H9 (cell line): ENCODE results near the gene STX2. TPM values are rescaled to one million over a fixed set of nuclear protein-coding genes. Genes with fewer than 3 reads are reported as not detected.

ENCODE experiments used
- DNase-seq: peaks from one replicate; pipeline ENCODE4 v3.0.0-alpha.2; 2017
- H2AFZ ChIP-seq: one replicate; pipeline ENCODE4 v1.6.1; 2013; ENCODE audit warnings: mild to moderate bottlenecking, low read length, control low read depth, moderate library complexity
- H2AK5ac ChIP-seq: 2 replicates; pipeline ENCODE4 v1.6.1; 2013; ENCODE audit warnings: low read length, control low read depth, mixed read lengths; ENCODE audit not compliant: insufficient read length
- H2BK120ac ChIP-seq: one replicate; pipeline ENCODE4 v1.6.1; 2013; ENCODE audit warnings: low read depth, mild to moderate bottlenecking, low read length, control low read depth, inconsistent platforms; ENCODE audit not compliant: poor library complexity, severe bottlenecking
- H2BK12ac ChIP-seq: 2 replicates; pipeline ENCODE4 v1.6.1; 2013; ENCODE audit warnings: low read length, control low read depth, mixed read lengths, low read depth; ENCODE audit not compliant: insufficient read length
- H2BK15ac ChIP-seq: 2 replicates; pipeline ENCODE4 v1.6.1; 2013; ENCODE audit warnings: low read depth, low read length, control low read depth
- H2BK20ac ChIP-seq: one replicate; pipeline ENCODE4 v1.6.1; 2013; ENCODE audit warnings: low read depth, mild to moderate bottlenecking, low read length, control low read depth, inconsistent platforms; ENCODE audit not compliant: poor library complexity, severe bottlenecking
- H2BK5ac ChIP-seq: 2 replicates; pipeline ENCODE4 v1.6.1; 2013; ENCODE audit warnings: low read length, control low read depth, mixed read lengths; ENCODE audit not compliant: insufficient read length
- H3K14ac ChIP-seq: 2 replicates; pipeline ENCODE4 v1.6.1; 2013; ENCODE audit warnings: low read length, control low read depth; ENCODE audit not compliant: insufficient read depth
- H3K18ac ChIP-seq: 2 replicates; pipeline ENCODE4 v1.6.1; 2013; ENCODE audit warnings: low read depth, mild to moderate bottlenecking, mixed read lengths, low read length, control low read depth; ENCODE audit not compliant: insufficient read length
- H3K23ac ChIP-seq: 2 replicates; pipeline ENCODE4 v1.6.1; 2013; ENCODE audit warnings: low read length, control low read depth, mixed read lengths, low read depth; ENCODE audit not compliant: insufficient read length
- H3K23me2 ChIP-seq: 2 replicates; pipeline ENCODE4 v1.6.1; 2013; ENCODE audit warnings: low read depth, mild to moderate bottlenecking, mixed read lengths, low read length, control low read depth; ENCODE audit not compliant: insufficient read length, poor library complexity, severe bottlenecking
- H3K27ac ChIP-seq: 2 replicates; pipeline ENCODE4 v1.5.1; 2013; ENCODE audit warnings: low read length, control low read depth, mixed read lengths, low read depth; ENCODE audit not compliant: insufficient read length
- H3K27me3 ChIP-seq: 2 replicates; pipeline ENCODE4 v1.6.1; 2013; ENCODE audit warnings: low read length, control low read depth, inconsistent platforms; ENCODE audit not compliant: insufficient read depth
- H3K4ac ChIP-seq: 2 replicates; pipeline ENCODE4 v1.6.1; 2013; ENCODE audit warnings: low read depth, mild to moderate bottlenecking, control low read depth, inconsistent platforms, low read length, moderate library complexity
- H3K4me1 ChIP-seq: 2 replicates; pipeline ENCODE4 v1.6.1; 2013; ENCODE audit warnings: low read length, control low read depth, inconsistent platforms; ENCODE audit not compliant: insufficient read depth
- H3K4me2 ChIP-seq: 2 replicates; pipeline ENCODE4 v1.6.1; 2013; ENCODE audit warnings: low read length, control low read depth, mixed read lengths; ENCODE audit not compliant: insufficient read length, insufficient read depth
- H3K56ac ChIP-seq: 2 replicates; pipeline ENCODE4 v1.6.1; 2013; ENCODE audit warnings: low read depth, mild to moderate bottlenecking, mixed read lengths, low read length, control low read depth; ENCODE audit not compliant: insufficient read length
- H3K79me1 ChIP-seq: 2 replicates; pipeline ENCODE4 v1.6.1; 2013; ENCODE audit warnings: low read depth, mild to moderate bottlenecking, moderate library complexity, low read length, control low read depth, inconsistent platforms; ENCODE audit not compliant: insufficient read depth, poor library complexity, severe bottlenecking
- H3K79me2 ChIP-seq: 2 replicates; pipeline ENCODE4 v1.6.1; 2013; ENCODE audit warnings: low read length, control low read depth, inconsistent platforms; ENCODE audit not compliant: insufficient read depth
- H3K9ac ChIP-seq: 2 replicates; pipeline ENCODE4 v1.6.1; 2013; ENCODE audit warnings: low read length, control low read depth, mixed read lengths; ENCODE audit not compliant: insufficient read length; ENCODE audit errors: extremely low read depth
- H3K9me3 ChIP-seq: one replicate; pipeline ENCODE4 v1.6.1; 2013; ENCODE audit warnings: low read depth, low read length, inconsistent platforms; ENCODE audit not compliant: control insufficient read depth
- H3T11ph ChIP-seq: one replicate; pipeline ENCODE4 v1.6.1; 2013; ENCODE audit warnings: mild to moderate bottlenecking, low read length, control low read depth, inconsistent platforms
- H4K20me1 ChIP-seq: one replicate; pipeline ENCODE4 v1.6.1; 2013; ENCODE audit not compliant: control insufficient read depth, insufficient read length, insufficient read depth
- H4K5ac ChIP-seq: 2 replicates; pipeline ENCODE4 v1.6.1; 2013; ENCODE audit warnings: low read depth, mild to moderate bottlenecking, mixed read lengths, low read length, control low read depth; ENCODE audit not compliant: insufficient read length
- H4K8ac ChIP-seq: replicated peaks from 2 replicates; pipeline ENCODE4 v1.6.1; 2013; ENCODE audit warnings: low read length, control low read depth, mixed read lengths, low read depth; ENCODE audit not compliant: insufficient read length
- H4K91ac ChIP-seq: 2 replicates; pipeline ENCODE4 v1.6.1; 2013; ENCODE audit warnings: low read depth, mild to moderate bottlenecking, moderate library complexity, mixed read lengths, low read length, control low read depth; ENCODE audit not compliant: insufficient read length
- H3K27ac Mint-ChIP-seq, 3 experiments: 2 replicates in 2 of 3; 3 replicates in 1 of 3; pipeline ENCODE4 v1.8.0; 2020 to 2021; ENCODE audit warnings: mixed read lengths in 3 of 3, mild to moderate bottlenecking in 1 of 3, moderate library complexity in 1 of 3
- H3K27me3 Mint-ChIP-seq: 2 replicates; pipeline ENCODE4 v1.8.0; 2021; ENCODE audit warnings: low read depth, mild to moderate bottlenecking, moderate library complexity, mixed read lengths
- H3K36me3 Mint-ChIP-seq, 3 experiments: 2 replicates in 2 of 3; 3 replicates in 1 of 3; pipeline ENCODE4 v1.8.0; 2020 to 2021; ENCODE audit warnings: low read depth in 3 of 3, mixed read lengths in 3 of 3; ENCODE audit not compliant: insufficient read depth in 1 of 3
- H3K4me1 Mint-ChIP-seq, 2 experiments: 2 replicates each; pipeline ENCODE4 v1.8.0; 2020; ENCODE audit warnings: mixed read lengths in 2 of 2
- H3K4me3 Mint-ChIP-seq, 2 experiments: 2 replicates in 1 of 2; 3 replicates in 1 of 2; pipeline ENCODE4 v1.8.0; 2020 to 2021; ENCODE audit warnings: mild to moderate bottlenecking in 2 of 2, mixed read lengths in 2 of 2, moderate library complexity in 1 of 2
- H3K9me3 Mint-ChIP-seq, 2 experiments: 2 replicates in 1 of 2; 3 replicates in 1 of 2; pipeline ENCODE4 v1.8.0; 2020; ENCODE audit warnings: mild to moderate bottlenecking in 2 of 2, mixed read lengths in 2 of 2, moderate library complexity in 1 of 2
- CTCF ChIP-seq: fragments of 200-600 bp; sonication (generic); conservative IDR thresholded peaks from 3 replicates; pipeline ENCODE4 v1.8.0; 2021; ENCODE audit warnings: antibody characterized with exemption, mild to moderate bottlenecking
- WGBS: extraction: QIAGEN DNeasy Blood & Tissue Kit; methylation state at CpG from one replicate; pipeline ENCODE4 v1.1.7; 2013; ENCODE audit warnings: missing lambda C conversion rate, low lambda C conversion rate, mixed read lengths; ENCODE audit not compliant: insufficient read length; ENCODE audit errors: extremely low coverage; 5-methylcytosine and 5-hydroxymethylcytosine counted together
- total RNA-seq: library from RNA; stranded (reverse); gene quantifications from 2 replicates; pipeline ENCODE4 v1.2.1, GENCODE V29; 2021

Gene STX2
- total RNA-seq, 1 experiment from 2014 or later: 19.4 TPM

DNA sequence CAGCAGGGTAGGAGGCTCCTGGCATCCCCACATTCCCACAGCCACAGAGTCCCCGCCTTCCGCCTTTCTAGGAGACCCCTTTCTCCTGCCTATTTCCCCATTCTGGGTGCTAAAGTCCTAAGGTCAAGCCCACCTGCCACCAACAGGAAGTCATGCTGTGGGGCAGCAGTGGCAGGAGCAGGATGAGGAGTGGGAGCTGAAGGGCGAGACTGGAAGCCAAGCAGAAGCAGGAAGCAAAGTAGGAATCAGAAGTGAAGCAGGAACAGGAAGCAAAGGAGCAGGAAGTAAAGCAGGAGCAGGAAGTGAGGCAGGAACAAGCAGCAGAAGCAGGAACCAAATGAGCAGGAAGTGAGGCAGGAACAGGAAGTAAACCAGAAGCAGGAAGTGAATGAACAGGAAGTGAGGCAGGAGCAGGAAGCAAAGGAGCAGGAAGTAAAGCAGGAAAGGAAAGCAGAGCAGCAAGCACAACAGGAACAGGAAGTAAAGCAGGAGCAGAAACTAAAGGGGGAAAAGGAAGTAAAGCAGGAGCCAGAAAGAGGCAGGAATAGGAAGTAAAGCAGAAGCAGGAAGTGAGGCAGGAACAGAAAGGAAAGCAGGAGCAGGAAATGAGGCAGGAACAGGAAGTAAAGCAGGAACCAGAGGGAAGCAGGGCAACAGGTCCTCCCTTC, 84.7 kb downstream of the STX2 start:
- Histone ChIP-seq H4K20me1 (no peaks in the 10 kb centered on the region), H4K8ac (no peak overlapping the region), H3K23me2 (no peaks in the 10 kb centered on the region), H3K23ac (no peak overlapping the region), H3K9me3 (no peaks in the 10 kb centered on the region), H3K79me2 (no peaks in the 10 kb centered on the region), H3K4ac (no peak overlapping the region), H3T11ph (no peak overlapping the region), H3K9ac (no peak overlapping the region), H2BK120ac (no peak overlapping the region), H3K18ac (no peak overlapping the region), H2BK15ac (no peak overlapping the region), H3K14ac (no peak overlapping the region), H2AFZ (no peak overlapping the region), H3K4me1 (no peaks in the 10 kb centered on the region), H2BK5ac (no peak overlapping the region), H3K56ac (no peak overlapping the region), H3K4me2 (no peak overlapping the region), H3K27ac (no peak overlapping the region), H3K79me1 (no peaks in the 10 kb centered on the region), H2BK20ac (no peak overlapping the region), H3K27me3 (no peaks in the 10 kb centered on the region), H4K91ac (no peak overlapping the region), H2AK5ac (no peak overlapping the region), H4K5ac (no peak overlapping the region), H2BK12ac (no peak overlapping the region)
- Mint-ChIP-seq H3K27ac (no peak overlapping the region), H3K4me3 (no peak overlapping the region; a peak in 2 of 5 replicates), H3K4me1 (no peaks in the 10 kb centered on the region), H3K9me3 (no peaks in the 10 kb centered on the region), H3K36me3 (no peaks in the 10 kb centered on the region), H3K27me3 (peaks cover 13% of the 10 kb centered on the region)
- DNase-seq: no peak
- TF ChIP-seq CTCF: no peak
- WGBS: no CpG with 5 or more reads among the region's 3 CpGs
